Kidney tubule cell (primary cell): ENCODE results near the gene ANTXR1.

Experiments
- DNase-seq: peaks from one replicate; pipeline ENCODE4 v3.0.0-alpha.2; 2018; ENCODE audit warnings: low spot score

Gene ANTXR1

GRCh38 chr2:69013142-69013839 lies at the start of gene ANTXR1:
TSS of gene ANTXR1 (plus strand) at chr2:69013179. CDS start at chr2:69013500, 321 bp downstream.
- peak; percentile 50 for DNase-seq

GRCh38 chr2:68964282-68964681 lies 48.7 kb upstream of the ANTXR1 start:
- DNase-seq, result no peak

GRCh38 chr2:68968221-68968620 lies 44.8 kb upstream of the ANTXR1 start:
- no peak for DNase-seq

- DNase-seq, result no peak
Observed at GRCh38 chr2:68969736-68970490, 43.1 kb upstream of the ANTXR1 start.

- no peak for DNase-seq
Observed at GRCh38 chr2:68970566-68971265, 42.3 kb upstream of the ANTXR1 start.

GRCh38 chr2:68971591-68972231 lies 41.3 kb upstream of the ANTXR1 start:
- DNase-seq, result peak; percentile 93

GRCh38 chr2:68974251-68974650 lies 38.7 kb upstream of the ANTXR1 start, which contains the start of gene GKN1:
TSS of gene GKN1 (plus strand) at chr2:68974636. CDS start at chr2:68974678, 42 bp downstream.
- DNase-seq, result peak; percentile 31

GRCh38 chr2:68974946-68975665 lies 37.9 kb upstream of the ANTXR1 start:
- DNase-seq, result no peak

- peak; percentile 12 for DNase-seq
Observed at GRCh38 chr2:68975844-68976243, 37.1 kb upstream of the ANTXR1 start.

GRCh38 chr2:68977453-68977852 lies 35.5 kb upstream of the ANTXR1 start:
- no peak for DNase-seq

GRCh38 chr2:68978098-68978497 lies 34.9 kb upstream of the ANTXR1 start:
- no peak for DNase-seq

- peak; percentile 22 for DNase-seq
Observed at GRCh38 chr2:68980956-68981355, 32.0 kb upstream of the ANTXR1 start.

GRCh38 chr2:68987021-68987503 lies 25.9 kb upstream of the ANTXR1 start:
- no peak for DNase-seq

GRCh38 chr2:68989035-68989434 lies 23.9 kb upstream of the ANTXR1 start:
- DNase-seq, result no peak

GRCh38 chr2:68992341-68992740 lies 20.6 kb upstream of the ANTXR1 start:
- DNase-seq, result no peak

- no peak for DNase-seq
Observed at GRCh38 chr2:68992933-68993332, 20.0 kb upstream of the ANTXR1 start.

- DNase-seq, result no peak
Observed at GRCh38 chr2:68993660-68994059, 19.3 kb upstream of the ANTXR1 start.

GRCh38 chr2:68994864-68995263 lies 18.1 kb upstream of the ANTXR1 start:
- DNase-seq, result peak; percentile 38

- DNase-seq, result no peak
Observed at GRCh38 chr2:68995916-68996315, 17.1 kb upstream of the ANTXR1 start.

GRCh38 chr2:68997401-68997800 lies 15.6 kb upstream of the ANTXR1 start:
- DNase-seq, result no peak

- DNase-seq, result no peak
Observed at GRCh38 chr2:69001879-69002278, 11.1 kb upstream of the ANTXR1 start.
